Measurements from ENCODE around the gene CES3.

GRCh38 chr16:66923866-66924265 is 37.2 kb upstream of the CES3 start:
- TF ChIP-seq POLR2A (IDR thresholded peaks at IDR 0.05) = no peak
- TF ChIP-seq, protein P1, sequence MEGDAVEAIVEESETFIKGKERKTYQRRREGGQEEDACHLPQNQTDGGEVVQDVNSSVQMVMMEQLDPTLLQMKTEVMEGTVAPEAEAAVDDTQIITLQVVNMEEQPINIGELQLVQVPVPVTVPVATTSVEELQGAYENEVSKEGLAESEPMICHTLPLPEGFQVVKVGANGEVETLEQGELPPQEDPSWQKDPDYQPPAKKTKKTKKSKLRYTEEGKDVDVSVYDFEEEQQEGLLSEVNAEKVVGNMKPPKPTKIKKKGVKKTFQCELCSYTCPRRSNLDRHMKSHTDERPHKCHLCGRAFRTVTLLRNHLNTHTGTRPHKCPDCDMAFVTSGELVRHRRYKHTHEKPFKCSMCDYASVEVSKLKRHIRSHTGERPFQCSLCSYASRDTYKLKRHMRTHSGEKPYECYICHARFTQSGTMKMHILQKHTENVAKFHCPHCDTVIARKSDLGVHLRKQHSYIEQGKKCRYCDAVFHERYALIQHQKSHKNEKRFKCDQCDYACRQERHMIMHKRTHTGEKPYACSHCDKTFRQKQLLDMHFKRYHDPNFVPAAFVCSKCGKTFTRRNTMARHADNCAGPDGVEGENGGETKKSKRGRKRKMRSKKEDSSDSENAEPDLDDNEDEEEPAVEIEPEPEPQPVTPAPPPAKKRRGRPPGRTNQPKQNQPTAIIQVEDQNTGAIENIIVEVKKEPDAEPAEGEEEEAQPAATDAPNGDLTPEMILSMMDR (IDR thresholded peaks at IDR 0.05) = no peak

All from testis (tissue), 2 donors.